ENCODE data around the gene TUBGCP5. TPM values are rescaled to one million over a fixed set of nuclear protein-coding genes. Genes with fewer than 3 reads are reported as not detected.
"Not testable (repeated sequence)": the region's sequence is repeated elsewhere in the genome, so short reads cannot be mapped to it uniquely, and the experiment has no call there.

Gene TUBGCP5
- total RNA-seq, result 24.1 to 29.0 TPM (median 27.1 TPM) in 3 replicates

GRCh38 chr15:23039143-23039916 is at the start of gene TUBGCP5:
TUBGCP5 (minus strand) TSS chr15:23039569; CDS start chr15:23039543, 26 bp downstream.
- peak; percentile 97 to 98 for DNase-seq (ENCODE audit: low spot score in 2 of 2, unreplicated experiment in 2 of 2)
- Mint-ChIP-seq H3K9me3 (no peaks in the 10 kb centered on the region), H3K27ac (peak within 1 kb of the TSS; percentile 97), H3K4me1 (peaks cover 11% of the 10 kb centered on the region), H3K36me3 (peaks cover 7% of the 10 kb centered on the region), H3K4me3 (peak within 1 kb of the TSS; percentile 89), H3K27me3 (ENCODE audit: low read depth) (no peaks in the 10 kb centered on the region)
- no peak for TF ChIP-seq CTCF (IDR thresholded peaks at IDR 0.05; ENCODE audit: unreplicated experiment)

GRCh38 chr15:23083115-23083514 is 43.7 kb upstream of the TUBGCP5 start:
- TF ChIP-seq CTCF (IDR thresholded peaks at IDR 0.05; ENCODE audit: unreplicated experiment), result no peak
- Mint-ChIP-seq H3K4me3 (no peak overlapping the region), H3K27me3 (ENCODE audit: low read depth) (peaks cover 4% of the 10 kb centered on the region), H3K36me3 (no peaks in the 10 kb centered on the region), H3K27ac (no peak overlapping the region), H3K9me3 (peaks cover 24% of the 10 kb centered on the region), H3K4me1 (no peaks in the 10 kb centered on the region)
- DNase-seq (ENCODE audit: low spot score in 2 of 2, unreplicated experiment in 2 of 2), result no peak

GRCh38 chr15:23081996-23082737 is 42.8 kb upstream of the TUBGCP5 start:
- not testable (repeated sequence) for H3K27ac Mint-ChIP-seq; H3K27me3 Mint-ChIP-seq (ENCODE audit: low read depth); H3K4me1 Mint-ChIP-seq; DNase-seq (ENCODE audit: low spot score in 2 of 2, unreplicated experiment in 2 of 2); H3K36me3 Mint-ChIP-seq; H3K4me3 Mint-ChIP-seq
- H3K9me3 Mint-ChIP-seq, result peaks cover 24% of the 10 kb centered on the region

- no peak for DNase-seq (ENCODE audit: low spot score in 2 of 2, unreplicated experiment in 2 of 2)
- Mint-ChIP-seq H3K4me1 (no peaks in the 10 kb centered on the region), H3K27ac (no peak overlapping the region), H3K9me3 (peaks cover 24% of the 10 kb centered on the region), H3K27me3 (ENCODE audit: low read depth) (peaks cover 4% of the 10 kb centered on the region), H3K4me3 (no peak overlapping the region), H3K36me3 (no peaks in the 10 kb centered on the region)
- no peak for TF ChIP-seq CTCF (IDR thresholded peaks at IDR 0.05; ENCODE audit: unreplicated experiment)
Measured at GRCh38 chr15:23081271-23081670, 41.9 kb upstream of the TUBGCP5 start.

- Mint-ChIP-seq H3K36me3 (no peaks in the 10 kb centered on the region), H3K9me3 (peaks cover 23% of the 10 kb centered on the region), H3K27ac (no peak overlapping the region), H3K4me1 (peaks cover under 1% of the 10 kb centered on the region), H3K27me3 (ENCODE audit: low read depth) (no peaks in the 10 kb centered on the region), H3K4me3 (no peak overlapping the region)
- no peak for DNase-seq (ENCODE audit: low spot score in 2 of 2, unreplicated experiment in 2 of 2)
- no peak for TF ChIP-seq CTCF (IDR thresholded peaks at IDR 0.05; ENCODE audit: unreplicated experiment)
Measured at GRCh38 chr15:23079766-23080165, 40.4 kb upstream of the TUBGCP5 start.

- Mint-ChIP-seq H3K4me3 (no peak overlapping the region), H3K4me1 (peaks cover 12% of the 10 kb centered on the region), H3K36me3 (no peaks in the 10 kb centered on the region), H3K27me3 (ENCODE audit: low read depth) (peaks cover 4% of the 10 kb centered on the region), H3K9me3 (peaks cover 25% of the 10 kb centered on the region), H3K27ac (no peak overlapping the region)
- no peak for DNase-seq (ENCODE audit: low spot score in 2 of 2, unreplicated experiment in 2 of 2)
- TF ChIP-seq CTCF (IDR thresholded peaks at IDR 0.05; ENCODE audit: unreplicated experiment), result no peak
Measured at GRCh38 chr15:23075927-23076326, 36.6 kb upstream of the TUBGCP5 start.

Measured in mesothelial cell of epicardium (in vitro differentiated cells).